ENCODE results near the gene SRCIN1. TPM values are rescaled to one million over a fixed set of nuclear protein-coding genes. Genes with fewer than 3 reads are reported as not detected.
"Not testable (repeated sequence)": the region's sequence is repeated elsewhere in the genome, so short reads cannot be mapped to it uniquely, and the experiment has no call there.

Gene SRCIN1
- polyA plus RNA-seq, 4 donors = 2.5 to 7.6 (median 4.7) TPM

GRCh38 chr17:38551121-38551520 lies 54.6 kb downstream of the SRCIN1 start:
- DNase-seq (ENCODE audit: low read depth in 4 of 4, low spot score in 2 of 4) = no peak

- DNase-seq (ENCODE audit: low read depth in 4 of 4, low spot score in 2 of 4) = no peak
Measured at GRCh38 chr17:38550661-38551060, 55.1 kb downstream of the SRCIN1 start.

- DNase-seq (ENCODE audit: low read depth in 4 of 4, low spot score in 2 of 4) = no peak
Measured at GRCh38 chr17:38549285-38549684, 56.5 kb downstream of the SRCIN1 start.

GRCh38 chr17:38547444-38547843 lies 58.3 kb downstream of the SRCIN1 start:
- no peak for DNase-seq (ENCODE audit: low read depth in 4 of 4, low spot score in 2 of 4)

- no peak for DNase-seq (ENCODE audit: low read depth in 4 of 4, low spot score in 2 of 4)
Measured at GRCh38 chr17:38546396-38546795, 59.4 kb downstream of the SRCIN1 start.

GRCh38 chr17:38545531-38546225 lies 60.1 kb downstream of the SRCIN1 start:
- no peak for DNase-seq (ENCODE audit: low read depth in 4 of 4, low spot score in 2 of 4)

- no peak for DNase-seq (ENCODE audit: low read depth in 4 of 4, low spot score in 2 of 4)
Measured at GRCh38 chr17:38544839-38545209, 60.9 kb downstream of the SRCIN1 start.

GRCh38 chr17:38544175-38544838 lies 61.4 kb downstream of the SRCIN1 start:
- no peak for DNase-seq (ENCODE audit: low read depth in 4 of 4, low spot score in 2 of 4)

- DNase-seq (ENCODE audit: low read depth in 4 of 4, low spot score in 2 of 4) = no peak
Measured at GRCh38 chr17:38543403-38544174, 62.2 kb downstream of the SRCIN1 start.

- no peak for DNase-seq (ENCODE audit: low read depth in 4 of 4, low spot score in 2 of 4)
Measured at GRCh38 chr17:38542286-38542685, 63.5 kb downstream of the SRCIN1 start.

GRCh38 chr17:38541281-38541680 lies 64.5 kb downstream of the SRCIN1 start:
- no peak for DNase-seq (ENCODE audit: low read depth in 4 of 4, low spot score in 2 of 4)

- no peak for DNase-seq (ENCODE audit: low read depth in 4 of 4, low spot score in 2 of 4)
Measured at GRCh38 chr17:38540514-38541045, 65.2 kb downstream of the SRCIN1 start.

- DNase-seq (ENCODE audit: low read depth in 4 of 4, low spot score in 2 of 4) = no peak
Measured at GRCh38 chr17:38539386-38539785, 66.4 kb downstream of the SRCIN1 start.

- no peak for DNase-seq (ENCODE audit: low read depth in 4 of 4, low spot score in 2 of 4)
Measured at GRCh38 chr17:38538906-38539305, 66.8 kb downstream of the SRCIN1 start.

GRCh38 chr17:38536661-38537060 lies 69.1 kb downstream of the SRCIN1 start:
- no peak for DNase-seq (ENCODE audit: low read depth in 4 of 4, low spot score in 2 of 4)

GRCh38 chr17:38535886-38536285 lies 69.9 kb downstream of the SRCIN1 start:
- DNase-seq (ENCODE audit: low read depth in 4 of 4, low spot score in 2 of 4) = no peak

- no peak for DNase-seq (ENCODE audit: low read depth in 4 of 4, low spot score in 2 of 4)
Measured at GRCh38 chr17:38534498-38534885, 71.3 kb downstream of the SRCIN1 start.

- DNase-seq (ENCODE audit: low read depth in 4 of 4, low spot score in 2 of 4) = no peak
Measured at GRCh38 chr17:38533866-38534497, 71.8 kb downstream of the SRCIN1 start.

- no peak for DNase-seq (ENCODE audit: low read depth in 4 of 4, low spot score in 2 of 4)
Measured at GRCh38 chr17:38533241-38533640, 72.5 kb downstream of the SRCIN1 start.

- DNase-seq (ENCODE audit: low read depth in 4 of 4, low spot score in 2 of 4) = no peak
Measured at GRCh38 chr17:38532451-38532850, 73.3 kb downstream of the SRCIN1 start.

GRCh38 chr17:38531761-38532160 lies 74.0 kb downstream of the SRCIN1 start:
- not testable (repeated sequence) for DNase-seq (ENCODE audit: low read depth in 4 of 4, low spot score in 2 of 4)

Measured in left renal cortex interstitium (tissue), 4 donors.